Activated CD4-positive, alpha-beta memory T cell treated with anti-CD3 and anti-CD28 coated beads for 36 hours (primary cell): ENCODE results near the gene NHP2. TPM values are rescaled to one million over a fixed set of nuclear protein-coding genes. Genes with fewer than 3 reads are reported as not detected.

Experiments used
- CTCF ChIA-PET: fragments of 350-600 bp; sonication (Branson Sonifier 250); formaldehyde crosslinking; loops from one replicate; lab custom pipeline; 2021; ENCODE audit warnings: antibody characterized with exemption, inconsistent platforms; lab: Charles Lee
- POLR2A ChIA-PET: fragments of 350-600 bp; sonication (Branson Sonifier 250); formaldehyde crosslinking; loops from one replicate; lab custom pipeline; 2021; ENCODE audit warnings: antibody characterized with exemption; lab: Charles Lee
- DNase-seq: peaks from one replicate; pipeline ENCODE4 v3.0.0-alpha.2; 2020
- H3K27ac Mint-ChIP-seq: one replicate; pipeline ENCODE4 v1.8.0; 2021; ENCODE audit warnings: mixed read lengths
- H3K27me3 Mint-ChIP-seq: one replicate; pipeline ENCODE4 v1.8.0; 2021; ENCODE audit warnings: mixed read lengths
- H3K36me3 Mint-ChIP-seq: one replicate; pipeline ENCODE4 v1.8.0; 2021; ENCODE audit warnings: mixed read lengths
- H3K4me1 Mint-ChIP-seq: one replicate; pipeline ENCODE4 v1.8.0; 2021; ENCODE audit warnings: low read depth, mixed read lengths
- H3K4me3 Mint-ChIP-seq: one replicate; pipeline ENCODE4 v1.8.0; 2021; ENCODE audit warnings: mild to moderate bottlenecking, mixed read lengths
- H3K9me3 Mint-ChIP-seq: one replicate; pipeline ENCODE4 v1.8.0; 2021; ENCODE audit warnings: mixed read lengths
- intact Hi-C: fragments of 100-400 bp; cut with micrococcal nuclease; formaldehyde crosslinking; loops from one replicate; pipeline ENCODE4 v1.15.1; 2023
- total RNA-seq, 2 experiments: library from RNA; stranded (reverse); gene quantifications; one replicate each; pipeline ENCODE4 v1.2.3, GENCODE V29; 2021

NHP2 gene
- total RNA-seq, 2 experiments from 2014 or later, result 231 to 246 TPM

- no peaks in the 10 kb centered on the region for H3K36me3 Mint-ChIP-seq
- intact Hi-C loops, result no loop called here
- no peak overlapping the region for H3K27ac Mint-ChIP-seq
- ChIA-PET POLR2A (no interaction called here), CTCF (no interaction called here)
- H3K9me3 Mint-ChIP-seq, result no peaks in the 10 kb centered on the region
- H3K4me1 Mint-ChIP-seq, result peaks cover 4% of the 10 kb centered on the region
- H3K27me3 Mint-ChIP-seq, result peaks cover 17% of the 10 kb centered on the region
- H3K4me3 Mint-ChIP-seq, result no peak overlapping the region
- DNase-seq, result no peak
Observed at GRCh38 chr5:178192787-178193186, 39.1 kb upstream of the NHP2 start.

- intact Hi-C loops, result no loop called here
- H3K36me3 Mint-ChIP-seq, result no peaks in the 10 kb centered on the region
- DNase-seq, result no peak
- H3K27me3 Mint-ChIP-seq, result peaks cover 17% of the 10 kb centered on the region
- no peak overlapping the region for H3K27ac Mint-ChIP-seq
- no peaks in the 10 kb centered on the region for H3K9me3 Mint-ChIP-seq
- H3K4me3 Mint-ChIP-seq, result no peak overlapping the region
- H3K4me1 Mint-ChIP-seq, result peaks cover 4% of the 10 kb centered on the region
- ChIA-PET POLR2A (no interaction called here), CTCF (no interaction called here)
Observed at GRCh38 chr5:178192244-178192643, 38.6 kb upstream of the NHP2 start.

DNA sequence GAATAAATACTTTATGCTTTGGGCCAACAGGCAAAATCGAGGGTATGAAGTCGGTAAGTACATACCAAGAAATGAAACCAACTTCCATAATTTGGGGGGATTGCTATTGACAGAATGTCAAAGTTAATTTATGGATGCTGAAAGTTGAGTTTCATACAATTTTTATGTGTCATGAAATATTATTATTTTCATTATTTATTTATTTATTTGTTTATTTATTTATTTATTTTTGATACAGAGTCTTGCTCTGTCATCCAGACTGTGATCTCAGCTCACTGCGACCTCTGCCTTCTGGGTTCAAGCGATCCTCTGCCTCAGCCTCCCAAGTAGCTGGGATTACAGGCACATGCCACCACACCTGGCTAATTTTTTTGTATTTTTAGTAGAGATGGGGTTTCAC, 38.0 kb upstream of the NHP2 start:
- no peak for DNase-seq
- intact Hi-C loops, result no loop called here

GRCh38 chr5:178189433-178189832, 35.7 kb upstream of the NHP2 start:
- H3K9me3 Mint-ChIP-seq, result no peaks in the 10 kb centered on the region
- ChIA-PET CTCF (interaction anchor here (0.7 to 1.2 kb wide), 2 partner anchors 45 to 69 kb away, joined by 3 to 5 read pairs; no protein-coding TSS in a partner anchor), POLR2A (no interaction called here)
- DNase-seq, result no peak
- intact Hi-C loops, result no loop called here
- H3K36me3 Mint-ChIP-seq, result no peaks in the 10 kb centered on the region
- H3K4me3 Mint-ChIP-seq, result no peak overlapping the region
- peaks cover 17% of the 10 kb centered on the region for H3K27me3 Mint-ChIP-seq
- no peak overlapping the region for H3K27ac Mint-ChIP-seq
- peaks cover 4% of the 10 kb centered on the region for H3K4me1 Mint-ChIP-seq

More for the DNA sequence above, 38.0 kb upstream of the NHP2 start:
- H3K27me3 Mint-ChIP-seq, result peaks cover 17% of the 10 kb centered on the region
- peaks cover 4% of the 10 kb centered on the region for H3K4me1 Mint-ChIP-seq
- no peaks in the 10 kb centered on the region for H3K9me3 Mint-ChIP-seq
- no peak overlapping the region for H3K4me3 Mint-ChIP-seq
- H3K27ac Mint-ChIP-seq, result no peak overlapping the region
- H3K36me3 Mint-ChIP-seq, result no peaks in the 10 kb centered on the region
- POLR2A ChIA-PET, result no interaction called here
- CTCF ChIA-PET, result no interaction called here

DNA sequence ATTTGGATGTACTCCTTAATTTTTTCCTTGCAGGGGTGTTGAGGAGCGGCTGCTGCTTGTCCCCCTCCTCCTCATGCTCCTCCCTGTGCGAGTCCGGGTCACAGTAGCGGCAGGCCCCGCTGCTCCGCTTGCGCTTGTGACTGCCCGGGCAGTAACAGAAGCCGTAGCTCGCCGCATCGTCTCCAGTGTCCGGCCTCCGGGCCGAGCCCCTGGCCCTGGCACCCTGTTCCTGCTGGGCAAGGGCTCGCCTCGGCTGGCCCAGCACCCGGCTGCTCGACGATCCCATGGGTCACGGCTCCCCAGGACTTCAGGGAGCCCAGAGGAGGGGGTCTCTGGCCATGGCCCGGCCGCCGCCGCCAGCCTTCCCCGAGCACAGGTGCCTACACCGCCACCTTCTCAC, 33.3 kb upstream of the NHP2 start, which contains the start of gene GMCL2:
Gene GMCL2, minus strand, starts transcription at position 358 of the 400 bp plus-strand sequence. Its CDS starts 72 bp downstream, at position 286.
- no peaks in the 10 kb centered on the region for H3K36me3 Mint-ChIP-seq
- intact Hi-C loops, result no loop called here
- DNase-seq, result no peak
- peaks cover 8% of the 10 kb centered on the region for H3K27me3 Mint-ChIP-seq
- ChIA-PET POLR2A (no interaction called here), CTCF (no interaction called here)
- H3K4me3 Mint-ChIP-seq, result no peak within 1 kb of the TSS
- H3K4me1 Mint-ChIP-seq, result peaks cover 3% of the 10 kb centered on the region
- H3K9me3 Mint-ChIP-seq, result no peaks in the 10 kb centered on the region
- H3K27ac Mint-ChIP-seq, result no peak within 1 kb of the TSS

DNA sequence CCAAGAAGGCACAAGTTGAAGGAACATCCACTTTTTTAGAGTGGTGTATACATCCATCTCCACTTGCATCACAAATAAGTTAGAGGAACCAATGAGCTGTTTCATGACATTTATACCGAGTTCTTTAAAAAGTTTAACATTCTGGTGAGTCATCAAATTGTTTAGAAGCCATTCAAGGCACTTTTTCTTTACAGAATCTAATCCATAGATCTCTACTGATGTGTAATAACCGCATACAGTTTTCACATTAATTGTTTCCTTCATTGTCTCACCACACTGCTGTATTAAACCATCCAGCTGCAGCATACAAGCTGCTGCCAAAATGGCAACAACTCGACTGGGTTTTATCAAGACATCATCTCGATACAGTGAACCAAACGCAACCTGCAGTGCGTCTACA, 32.7 kb upstream of the NHP2 start:
- H3K27ac Mint-ChIP-seq, result no peak overlapping the region
- peaks cover 8% of the 10 kb centered on the region for H3K27me3 Mint-ChIP-seq
- no peaks in the 10 kb centered on the region for H3K9me3 Mint-ChIP-seq
- peaks cover 4% of the 10 kb centered on the region for H3K4me1 Mint-ChIP-seq
- no peaks in the 10 kb centered on the region for H3K36me3 Mint-ChIP-seq
- POLR2A ChIA-PET, result no interaction called here
- no peak for DNase-seq
- CTCF ChIA-PET, result no interaction called here
- intact Hi-C loops, result no loop called here
- no peak overlapping the region for H3K4me3 Mint-ChIP-seq

GRCh38 chr5:178182158-178182876, 28.6 kb upstream of the NHP2 start:
- intact Hi-C loops, result no loop called here
- Mint-ChIP-seq H3K4me3 (no peak overlapping the region), H3K27me3 (peaks cover 4% of the 10 kb centered on the region), H3K4me1 (peaks cover 4% of the 10 kb centered on the region), H3K36me3 (no peaks in the 10 kb centered on the region), H3K27ac (no peak overlapping the region), H3K9me3 (no peaks in the 10 kb centered on the region)
- ChIA-PET CTCF (interaction anchor here (1.3 kb wide), 1 partner anchor 107 kb away, joined by 7 read pairs; no protein-coding TSS in a partner anchor), POLR2A (no interaction called here)
- no peak for DNase-seq

DNA sequence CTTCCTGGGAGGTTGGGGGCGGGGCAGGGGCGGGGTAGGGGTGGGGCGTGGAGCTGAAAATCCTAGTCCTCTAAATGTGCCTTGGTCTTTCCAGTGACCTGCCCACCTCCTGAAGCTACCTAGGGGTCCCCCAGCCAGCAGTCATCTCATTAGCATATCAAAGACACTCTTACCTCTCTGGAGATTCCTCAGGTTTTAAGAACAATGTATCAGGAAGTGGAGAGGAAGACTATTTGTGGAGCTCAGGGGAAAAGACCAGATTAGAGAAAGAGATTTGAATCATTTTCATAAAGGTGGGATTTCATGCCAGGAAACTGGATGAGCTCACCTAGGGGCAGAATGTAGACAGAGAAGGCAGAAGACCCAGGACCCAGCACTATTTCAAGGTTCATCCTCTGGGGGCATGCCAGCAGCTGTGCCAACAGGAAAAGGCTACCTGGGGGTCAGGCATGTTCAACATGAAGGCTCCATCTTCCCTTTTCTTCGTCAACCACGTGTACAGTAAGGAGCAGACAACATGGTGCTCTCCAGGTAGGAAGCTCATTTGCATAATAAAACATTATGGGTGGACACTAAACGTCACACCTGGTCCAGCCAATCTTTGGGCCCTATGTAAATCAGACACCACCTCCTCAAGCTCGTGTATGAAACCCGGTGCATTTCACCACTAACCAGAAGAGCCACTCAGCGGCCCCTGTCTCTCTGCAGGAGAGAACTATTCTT, 26.6 kb upstream of the NHP2 start:
- Mint-ChIP-seq H3K27ac (no peak overlapping the region), H3K4me3 (no peak overlapping the region), H3K4me1 (peaks cover 4% of the 10 kb centered on the region), H3K36me3 (no peaks in the 10 kb centered on the region), H3K9me3 (no peaks in the 10 kb centered on the region), H3K27me3 (peaks cover 4% of the 10 kb centered on the region)
- ChIA-PET POLR2A (no interaction called here), CTCF (no interaction called here)
- no peak for DNase-seq
- intact Hi-C loops, result no loop called here

DNA sequence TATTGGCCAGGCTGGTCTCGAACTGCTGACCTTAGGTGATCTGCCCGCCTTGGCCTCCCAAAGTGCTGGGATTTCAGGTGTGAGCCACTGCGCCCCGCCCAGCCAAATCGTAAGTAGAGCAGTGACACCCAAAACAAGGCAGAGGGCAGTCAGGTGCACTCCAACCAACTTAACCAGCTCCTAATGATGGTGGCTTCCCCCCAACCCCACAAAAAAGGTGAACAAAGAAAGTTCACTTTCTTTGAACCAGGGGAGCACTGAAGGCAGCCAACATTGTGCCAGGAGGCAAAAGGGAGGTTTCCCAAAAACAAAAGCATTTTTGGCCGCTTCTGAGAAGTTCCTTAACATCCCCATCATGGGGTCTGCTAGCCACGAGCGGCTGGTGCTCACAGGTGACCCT, 23.9 kb upstream of the NHP2 start:
- ChIA-PET POLR2A (no interaction called here), CTCF (no interaction called here)
- Mint-ChIP-seq H3K9me3 (no peaks in the 10 kb centered on the region), H3K4me1 (peaks cover 4% of the 10 kb centered on the region), H3K27me3 (peaks cover 4% of the 10 kb centered on the region), H3K27ac (no peak overlapping the region), H3K36me3 (no peaks in the 10 kb centered on the region), H3K4me3 (no peak overlapping the region)
- no peak for DNase-seq
- intact Hi-C loops, result no loop called here

GRCh38 chr5:178176791-178177190, 23.1 kb upstream of the NHP2 start:
- Mint-ChIP-seq H3K36me3 (no peaks in the 10 kb centered on the region), H3K4me1 (no peaks in the 10 kb centered on the region), H3K9me3 (no peaks in the 10 kb centered on the region), H3K4me3 (no peak overlapping the region), H3K27ac (no peak overlapping the region), H3K27me3 (peaks cover 4% of the 10 kb centered on the region)
- intact Hi-C loops, result no loop called here
- POLR2A ChIA-PET, result no interaction called here
- CTCF ChIA-PET, result no interaction called here
- no peak for DNase-seq

- H3K4me1 Mint-ChIP-seq, result no peaks in the 10 kb centered on the region
- ChIA-PET CTCF (interaction anchor here (1.5 kb wide), 1 partner anchor 98 kb away, joined by 3 read pairs; no protein-coding TSS in a partner anchor), POLR2A (no interaction called here)
- no peaks in the 10 kb centered on the region for H3K9me3 Mint-ChIP-seq
- H3K27ac Mint-ChIP-seq, result no peak overlapping the region
- intact Hi-C loops, result no loop called here
- no peak for DNase-seq
- H3K4me3 Mint-ChIP-seq, result no peak overlapping the region
- H3K27me3 Mint-ChIP-seq, result peaks cover 4% of the 10 kb centered on the region
- H3K36me3 Mint-ChIP-seq, result no peaks in the 10 kb centered on the region
Observed at GRCh38 chr5:178174456-178174855, 20.8 kb upstream of the NHP2 start.

GRCh38 chr5:178170455-178170854, 16.8 kb upstream of the NHP2 start:
- H3K9me3 Mint-ChIP-seq, result no peaks in the 10 kb centered on the region
- H3K4me1 Mint-ChIP-seq, result no peaks in the 10 kb centered on the region
- intact Hi-C loops, result no loop called here
- H3K36me3 Mint-ChIP-seq, result no peaks in the 10 kb centered on the region
- H3K27ac Mint-ChIP-seq, result no peak overlapping the region
- DNase-seq, result no peak
- no peaks in the 10 kb centered on the region for H3K27me3 Mint-ChIP-seq
- H3K4me3 Mint-ChIP-seq, result no peak overlapping the region
- CTCF ChIA-PET, result no interaction called here
- POLR2A ChIA-PET, result no interaction called here
